NCI-H2171 (cell line): ENCODE data around the gene HES4.
"Not testable (repeated sequence)": the region's sequence is repeated elsewhere in the genome, so short reads cannot be mapped to it uniquely, and the experiment has no call there.

Experiments
- DNase-seq: peaks from one replicate; lab custom pipeline; 2025; lab: John Stamatoyannopoulos, UW

HES4 gene

DNA sequence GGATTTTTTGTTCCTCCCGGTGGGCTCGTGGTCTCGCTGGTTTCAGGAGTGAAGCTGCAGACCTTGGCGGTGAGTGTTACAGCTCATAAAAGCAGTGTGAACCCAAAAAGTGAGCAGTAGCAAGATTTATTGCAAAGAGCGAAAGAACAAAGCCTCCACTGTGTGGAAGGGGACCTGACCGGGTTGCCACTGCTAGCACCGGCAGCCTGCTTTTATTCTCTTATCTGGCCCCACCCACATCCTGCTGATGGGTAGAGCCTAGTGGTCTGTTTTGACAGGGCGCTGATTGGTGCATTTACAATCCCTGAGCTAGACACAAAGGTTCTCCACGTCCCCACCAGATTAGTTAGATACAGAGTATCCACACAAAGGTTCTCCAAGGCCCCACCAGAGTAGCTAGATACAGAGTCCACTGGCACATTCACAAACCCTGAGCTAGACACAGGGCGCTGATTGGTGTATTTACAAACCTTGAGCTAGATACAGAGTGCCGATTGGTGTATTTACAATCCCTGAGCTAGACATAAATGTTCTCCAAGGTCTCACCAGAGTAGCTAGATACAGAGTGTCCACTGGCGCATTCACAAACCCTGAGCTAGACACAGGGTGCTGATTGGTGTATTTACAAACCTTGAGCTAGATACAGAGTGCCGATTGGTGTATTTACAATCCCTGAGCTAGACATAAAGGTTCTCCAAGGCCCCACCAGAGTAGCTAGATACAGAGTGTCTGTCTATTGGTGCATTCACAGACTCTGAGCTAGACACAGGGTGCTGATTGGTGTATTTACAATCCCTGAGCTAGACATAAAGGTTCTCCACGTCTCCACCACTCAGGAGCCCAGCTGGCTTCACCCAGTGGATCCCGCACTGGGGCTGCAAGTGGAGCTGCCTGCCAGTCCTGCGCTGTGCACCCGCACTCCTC is 17.8 kb upstream of the HES4 start:
- not testable (repeated sequence) for DNase-seq

DNA sequence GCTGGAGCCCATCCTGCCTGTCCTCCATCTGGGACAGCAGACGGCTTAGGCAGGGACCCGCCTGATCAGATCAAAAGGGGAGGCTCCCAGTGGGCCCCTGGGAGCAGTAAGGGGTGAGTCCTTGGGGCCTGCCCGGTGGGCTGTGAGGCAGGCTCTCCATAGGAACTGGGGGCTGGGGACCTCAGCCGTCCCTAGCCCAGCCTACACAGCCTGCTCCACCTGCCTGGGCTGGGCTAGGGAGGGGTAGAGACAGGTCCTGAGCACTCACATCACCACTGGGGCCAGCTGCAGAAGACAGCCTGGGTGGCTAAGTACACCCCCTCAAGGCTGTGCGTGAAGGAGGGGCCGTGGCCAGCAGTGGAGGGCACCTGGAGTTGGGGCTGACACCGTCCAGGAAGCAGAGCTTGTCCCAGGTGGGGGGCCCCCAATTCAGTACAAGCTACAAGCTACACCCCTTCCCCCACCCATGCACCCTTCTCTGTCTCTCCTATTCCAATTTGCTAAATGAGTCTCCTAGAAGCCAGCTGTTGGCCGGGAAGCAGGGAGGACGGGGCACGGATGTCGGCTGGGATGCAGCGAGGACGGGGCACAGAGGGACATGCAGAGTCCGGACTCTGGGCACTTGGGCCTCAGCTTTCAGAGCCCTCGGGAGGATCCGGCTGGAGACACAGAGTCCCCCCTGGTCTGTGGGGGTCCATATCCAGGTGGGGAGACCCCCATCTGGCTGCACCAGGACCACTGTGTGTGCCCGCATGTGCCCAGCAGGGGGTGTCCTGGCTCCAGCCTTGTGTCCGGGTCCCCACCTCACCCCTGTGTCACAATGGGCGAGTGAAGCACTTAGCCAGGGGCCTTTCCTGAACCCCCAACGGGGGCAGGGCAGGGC is 15.1 kb upstream of the HES4 start:
- DNase-seq, result peak; percentile 41

GRCh38 chr1:1013922-1014648 is 14.2 kb upstream of the HES4 start:
- DNase-seq, result no peak

DNA sequence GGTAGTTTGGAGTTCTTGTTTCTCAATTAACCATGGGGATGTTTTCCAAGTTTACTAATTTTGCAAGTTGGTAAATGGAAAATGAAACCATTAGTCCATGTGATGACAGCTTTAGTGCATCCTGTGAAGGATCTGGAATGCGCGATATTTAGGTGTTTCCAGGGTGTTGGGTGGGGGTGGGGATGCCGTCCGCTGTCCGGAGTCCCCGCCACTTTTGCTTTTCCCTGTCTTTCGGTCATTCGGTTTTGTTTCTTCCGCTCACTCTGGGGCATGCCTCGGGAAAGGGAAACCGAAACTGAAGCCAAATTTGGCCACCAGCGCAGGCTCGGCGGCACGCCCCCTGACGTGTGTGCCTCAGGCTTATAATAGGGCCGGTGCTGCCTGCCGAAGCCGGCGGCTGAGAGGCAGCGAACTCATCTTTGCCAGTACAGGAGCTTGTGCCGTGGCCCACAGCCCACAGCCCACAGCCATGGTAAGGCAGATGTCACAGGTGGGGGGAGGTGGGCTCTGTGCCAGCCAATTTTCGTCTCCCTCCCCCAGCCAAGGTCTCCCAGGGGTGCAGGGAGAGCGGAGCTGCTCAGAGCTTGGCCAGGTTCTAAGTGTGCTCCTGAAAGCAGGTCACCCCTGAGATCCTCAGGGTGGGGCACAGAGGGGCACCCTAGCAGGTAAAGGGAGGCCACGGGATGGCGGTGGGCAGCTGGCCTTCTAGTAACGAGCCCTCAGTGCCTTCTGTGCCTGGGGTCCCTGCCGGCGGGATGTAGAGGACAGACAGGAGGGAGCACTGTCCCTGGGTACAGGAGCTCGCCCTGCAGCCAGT is 13.4 kb upstream of the HES4 start, which contains the start of gene ISG15:
ISG15 (plus strand) TSS at position 393 of the 817 bp plus-strand sequence; CDS start at position 470, 77 bp downstream.
- DNase-seq, result peak; percentile 38

DNA sequence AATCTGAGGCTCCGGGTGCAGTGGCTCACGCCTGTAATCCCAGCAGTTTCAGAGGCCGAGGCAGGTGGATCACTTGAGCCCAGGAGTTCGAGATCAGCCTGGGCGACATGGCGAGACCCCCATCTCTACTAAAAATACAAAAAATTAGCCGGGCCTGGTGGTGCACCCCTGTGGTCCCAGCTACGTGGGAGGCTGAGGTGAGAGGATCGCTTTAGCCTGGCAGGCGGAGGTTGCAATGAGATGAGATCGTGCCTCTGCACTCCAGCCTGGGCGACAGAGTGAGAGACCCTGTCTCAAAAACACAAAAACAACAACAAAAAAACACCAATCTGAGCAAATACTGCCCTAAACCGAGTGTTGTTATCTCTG is 12.8 kb upstream of the HES4 start:
- not testable (repeated sequence) for DNase-seq

DNA sequence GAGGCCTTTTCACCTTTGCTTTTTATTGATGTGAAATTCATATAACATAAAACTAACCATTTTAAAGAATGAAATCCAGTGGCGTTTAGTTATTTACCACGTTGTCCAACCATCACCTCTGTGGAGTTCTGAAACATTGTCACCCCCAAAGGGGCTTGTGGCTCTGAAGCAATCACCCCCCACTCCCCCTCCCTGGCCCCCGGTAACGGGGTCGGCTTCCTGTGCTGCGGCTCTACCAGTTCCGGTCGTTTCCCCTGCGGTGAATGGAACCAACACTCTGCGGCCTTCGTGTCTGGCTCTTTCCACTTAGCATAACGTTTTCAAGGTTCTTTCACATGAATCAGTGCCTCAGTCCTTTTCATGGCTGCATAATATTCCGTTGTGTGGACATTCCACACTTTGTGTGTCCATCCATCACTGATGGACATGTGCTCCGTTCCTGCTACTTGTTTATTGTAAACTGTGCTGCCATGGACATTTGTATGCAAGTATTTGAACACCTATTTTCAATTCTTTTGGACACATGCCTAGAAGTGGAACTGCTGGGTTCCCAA is 11.6 kb upstream of the HES4 start:
- DNase-seq, result no peak

DNA sequence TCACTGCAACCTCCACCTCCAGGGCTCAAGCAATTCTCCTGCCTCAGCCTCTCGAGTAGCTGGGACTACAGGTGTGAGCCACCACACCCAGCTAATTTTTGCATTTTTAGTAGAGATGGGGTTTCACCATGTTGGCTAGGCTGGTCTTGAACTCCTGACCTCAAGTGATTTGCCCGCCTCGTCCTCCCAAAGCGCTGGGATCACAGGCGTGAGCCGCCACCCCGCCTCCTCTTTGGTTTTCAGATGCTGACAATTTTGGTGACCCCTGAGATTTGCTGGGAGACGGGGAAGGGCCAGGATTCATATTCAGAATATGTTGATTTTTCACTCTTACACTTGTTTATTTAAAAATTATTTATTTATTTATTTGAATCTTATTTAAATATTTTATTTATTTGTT is 10.2 kb upstream of the HES4 start:
- not testable (repeated sequence) for DNase-seq

- no peak for DNase-seq
Measured at GRCh38 chr1:1006305-1007159, 6.6 kb upstream of the HES4 start.

GRCh38 chr1:1005774-1006304 is 5.9 kb upstream of the HES4 start:
- no peak for DNase-seq

GRCh38 chr1:1004780-1005697 is 5.1 kb upstream of the HES4 start:
- no peak for DNase-seq

DNA sequence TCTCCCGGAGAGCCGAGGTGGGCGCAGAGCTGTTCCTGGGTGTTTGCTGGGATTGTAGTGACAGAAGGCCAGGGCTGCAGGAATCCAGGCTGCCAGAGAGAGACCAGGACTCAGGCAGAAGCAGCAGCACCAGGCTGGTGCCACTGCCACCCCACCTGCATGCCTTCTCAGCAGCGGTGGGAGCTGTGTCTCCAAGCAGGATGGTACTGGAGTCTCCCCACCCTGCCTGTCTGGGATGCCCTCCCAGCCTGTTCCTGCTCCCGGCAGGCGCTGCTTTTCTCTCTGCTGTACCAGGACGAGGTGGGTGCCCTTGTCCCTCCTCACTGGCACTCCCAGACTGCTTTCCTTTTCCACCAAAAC is 4.5 kb upstream of the HES4 start:
- no peak for DNase-seq

DNA sequence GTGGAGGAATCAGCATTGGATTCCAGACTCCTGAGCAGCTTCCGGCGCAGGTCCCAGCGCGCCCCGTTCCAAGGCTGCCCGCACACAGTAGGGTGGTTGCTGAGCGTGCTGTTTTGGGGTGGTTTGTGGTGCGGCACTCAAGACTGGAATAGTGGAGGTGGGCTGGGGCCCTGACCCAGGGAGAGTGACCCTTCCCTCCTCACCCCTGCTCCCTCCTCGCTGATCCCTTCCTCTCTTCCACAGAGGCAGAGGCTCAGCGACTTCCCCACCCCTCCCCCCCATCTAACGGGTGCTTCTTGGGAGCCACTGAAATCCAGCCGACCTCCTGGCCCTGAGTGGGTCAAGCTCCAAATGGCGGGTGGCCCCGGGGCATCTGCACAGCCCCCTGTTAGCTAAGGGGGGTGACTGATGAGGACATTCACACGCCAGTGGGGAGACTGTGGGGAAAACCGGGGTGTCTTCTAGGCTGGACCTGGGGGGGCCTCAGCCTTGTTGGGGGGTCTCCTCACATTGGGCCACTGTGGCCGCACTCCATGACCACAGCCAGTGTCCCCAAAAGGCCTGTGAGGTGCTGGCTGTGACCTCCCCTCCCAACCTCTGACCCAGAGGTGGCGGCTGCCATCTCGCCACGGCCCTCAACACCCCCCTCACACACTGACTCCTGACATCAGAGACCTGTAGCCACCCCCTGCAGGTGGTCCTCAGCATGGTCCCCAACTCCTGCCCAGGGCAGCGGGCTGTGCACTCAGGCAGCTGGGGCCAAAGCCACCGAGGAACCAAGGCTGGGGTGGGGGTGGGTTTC is 3.9 kb upstream of the HES4 start:
- DNase-seq, result no peak

GRCh38 chr1:1001057-1001783 is 1.3 kb upstream of the HES4 start:
- no peak for DNase-seq

DNA sequence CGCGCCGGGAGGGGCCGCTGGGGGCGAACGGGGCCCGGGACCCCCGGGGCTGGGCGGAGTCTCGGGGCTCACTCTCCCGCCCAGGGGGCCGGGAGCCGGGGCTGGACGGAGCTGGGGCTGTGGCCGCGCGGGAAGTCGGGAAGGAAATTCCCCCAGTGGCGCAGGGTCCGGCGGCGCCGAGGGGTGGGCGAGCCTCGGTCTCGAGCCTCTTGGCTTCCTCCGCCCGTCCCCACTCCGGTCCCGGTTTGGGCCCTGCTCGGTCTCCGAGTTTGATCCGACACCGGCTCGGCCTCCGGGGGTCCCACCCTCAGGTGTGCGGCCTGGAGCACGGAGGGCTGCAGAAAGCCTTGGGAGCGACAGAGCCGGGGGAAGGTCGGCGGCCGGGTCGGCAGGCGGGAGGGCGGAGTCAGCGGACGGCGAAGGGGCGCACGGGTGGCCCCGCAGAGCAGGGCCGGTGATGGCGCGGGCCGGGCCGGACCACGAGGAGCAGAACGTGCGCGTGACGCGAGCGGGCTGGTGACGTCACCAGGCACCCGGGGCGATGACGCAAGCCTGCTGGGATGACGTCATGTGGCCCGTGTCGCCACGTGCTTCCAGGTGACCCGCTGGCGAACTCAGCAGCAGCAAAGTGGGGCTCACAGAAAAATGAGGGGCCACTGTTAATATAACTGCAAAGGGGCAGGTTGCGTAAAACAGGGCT is 610 bp upstream of the HES4 start:
- DNase-seq, result peak; percentile 83

DNA sequence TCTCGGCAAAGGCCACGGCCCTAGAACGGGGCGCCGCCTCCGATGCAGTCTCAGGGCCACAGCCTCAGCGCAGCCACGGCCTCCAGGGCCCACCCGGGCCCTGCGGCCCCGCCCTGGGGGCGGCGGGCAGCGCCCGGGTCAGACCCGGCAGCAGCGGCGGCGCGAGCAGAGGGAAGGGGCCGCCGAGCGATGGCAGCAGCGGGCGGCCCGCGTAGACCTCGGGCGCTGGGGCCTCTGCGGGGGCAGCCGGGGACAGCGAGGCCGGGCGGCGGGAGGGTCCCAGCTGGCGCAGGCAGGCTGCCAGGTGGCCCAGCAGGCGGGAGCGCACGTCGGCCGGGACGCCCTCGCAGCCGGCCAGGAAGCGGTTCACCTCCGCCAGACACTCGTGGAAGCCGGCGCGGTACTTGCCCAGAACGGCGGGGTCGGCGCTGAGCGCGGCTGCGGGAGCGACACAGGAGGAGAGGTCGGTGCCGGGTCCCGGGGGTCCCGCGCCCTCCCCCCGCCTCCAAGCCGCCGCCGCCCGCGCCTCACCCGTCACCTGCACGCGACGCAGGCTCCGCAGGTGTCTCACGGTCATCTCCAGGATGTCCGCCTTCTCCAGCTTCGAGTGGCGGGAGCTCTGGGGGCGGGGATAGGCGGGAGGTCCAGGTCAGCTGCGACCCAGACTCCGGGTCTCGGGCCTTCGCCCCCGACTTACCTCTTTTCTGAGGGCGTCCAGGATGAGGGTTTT is 737 bp downstream of the HES4 start:
- peak; percentile 65 for DNase-seq

- DNase-seq, result no peak
Measured at GRCh38 chr1:998745-998994, 1.2 kb downstream of the HES4 start.
